CD4-positive, alpha-beta T cell (primary cell): ENCODE results near the gene AFF2. TPM values are rescaled to one million over a fixed set of nuclear protein-coding genes. Genes with fewer than 3 reads are reported as not detected.

ENCODE experiments used
- ATAC-seq: fragments of 200-7000 bp; cut with Tn5 transposase; one replicate; pipeline ENCODE4 v1.10.0; 2022; ENCODE audit warnings: mild to moderate bottlenecking; ENCODE audit not compliant: poor library complexity
- CTCF ChIA-PET: fragments of 350-600 bp; sonication (Branson Sonifier 250); formaldehyde crosslinking; loops from one replicate; lab custom pipeline; 2021; ENCODE audit warnings: antibody characterized with exemption, inconsistent platforms; lab: Charles Lee
- POLR2A ChIA-PET: fragments of 350-600 bp; sonication (Branson Sonifier 250); formaldehyde crosslinking; loops from one replicate; lab custom pipeline; 2021; ENCODE audit warnings: antibody characterized with exemption, inconsistent platforms; lab: Charles Lee
- DNase-seq, 14 experiments: peaks; one replicate each; pipeline ENCODE4 v3.0.0-alpha.2; 2013 to 2020; ENCODE audit warnings: mixed read lengths in 2 of 14
- H3K27ac ChIP-seq, 2 donors: one replicate each; pipeline versions ENCODE4 v1.5.1 to v1.7.0; 2013; ENCODE audit warnings: low read length in 2 of 2, low read depth in 1 of 2, mild to moderate bottlenecking in 1 of 2
- H3K27me3 ChIP-seq, 2 experiments: 1 replicate in 1 of 2; 2 replicates in 1 of 2; pipeline versions ENCODE4 v1.6.1 to v1.7.0; 2013; ENCODE audit warnings: low read length in 2 of 2, control low read depth in 1 of 2, mild to moderate bottlenecking in 1 of 2, moderate library complexity in 1 of 2; ENCODE audit not compliant: insufficient read depth in 2 of 2, control insufficient read depth in 1 of 2
- H3K36me3 ChIP-seq: one replicate; pipeline ENCODE4 v1.6.1; 2013; ENCODE audit warnings: low read length, control low read depth; ENCODE audit not compliant: insufficient read depth
- H3K4me1 ChIP-seq: one replicate; pipeline ENCODE4 v1.6.1; 2013; ENCODE audit warnings: low read length, control low read depth; ENCODE audit not compliant: insufficient read depth
- H3K4me3 ChIP-seq: one replicate; pipeline ENCODE4 v1.5.1; 2013; ENCODE audit warnings: mild to moderate bottlenecking, low read length, moderate library complexity
- H3K9me3 ChIP-seq, 2 experiments: 1 replicate in 1 of 2; 2 replicates in 1 of 2; pipeline versions ENCODE4 v1.6.1 to v1.7.0; 2013; ENCODE audit warnings: low read length in 2 of 2, mild to moderate bottlenecking in 2 of 2, control low read depth in 1 of 2, moderate library complexity in 1 of 2; ENCODE audit not compliant: control insufficient read depth in 1 of 2, insufficient read depth in 1 of 2
- H3K27ac Mint-ChIP-seq: one replicate; pipeline ENCODE4 v1.8.0; 2020; ENCODE audit warnings: mixed read lengths
- H3K27me3 Mint-ChIP-seq: one replicate; pipeline ENCODE4 v1.8.0; 2021; ENCODE audit warnings: mixed read lengths
- H3K36me3 Mint-ChIP-seq: one replicate; pipeline ENCODE4 v1.8.0; 2021; ENCODE audit warnings: low read depth, mixed read lengths
- H3K4me1 Mint-ChIP-seq: one replicate; pipeline ENCODE4 v1.8.0; 2021; ENCODE audit warnings: low read depth, mixed read lengths
- H3K4me3 Mint-ChIP-seq: one replicate; pipeline ENCODE4 v1.8.0; 2020; ENCODE audit warnings: mild to moderate bottlenecking, mixed read lengths
- H3K9me3 Mint-ChIP-seq: one replicate; pipeline ENCODE4 v1.8.0; 2020; ENCODE audit warnings: mixed read lengths
- intact Hi-C, 2 experiments: fragments of 100-400 bp; cut with DNase I in 1 of 2; cut with micrococcal nuclease in 1 of 2; formaldehyde crosslinking; loops; one replicate each; pipeline versions ENCODE4 v1.15.1 to v1.9.0; 2023 to 2025; cut with DNase I, micrococcal nuclease
- total RNA-seq, 174 experiments: library from RNA in 2 of 174; stranded (reverse) in 2 of 174; gene quantifications; one replicate each; pipeline ENCODE4 v1.2.3 and lab custom pipeline; 2021 to 2026
- TF ChIP-seq, protein P1 (sequence below): fragments of 200-600 bp; IDR thresholded peaks from one replicate; pipeline ENCODE4 v1.8.0; 2022; ENCODE audit warnings: antibody characterized with exemption, mild to moderate bottlenecking

Gene AFF2
- total RNA-seq, 2 experiments from 2014 or later = 5.9 to 6.2 TPM

DNA sequence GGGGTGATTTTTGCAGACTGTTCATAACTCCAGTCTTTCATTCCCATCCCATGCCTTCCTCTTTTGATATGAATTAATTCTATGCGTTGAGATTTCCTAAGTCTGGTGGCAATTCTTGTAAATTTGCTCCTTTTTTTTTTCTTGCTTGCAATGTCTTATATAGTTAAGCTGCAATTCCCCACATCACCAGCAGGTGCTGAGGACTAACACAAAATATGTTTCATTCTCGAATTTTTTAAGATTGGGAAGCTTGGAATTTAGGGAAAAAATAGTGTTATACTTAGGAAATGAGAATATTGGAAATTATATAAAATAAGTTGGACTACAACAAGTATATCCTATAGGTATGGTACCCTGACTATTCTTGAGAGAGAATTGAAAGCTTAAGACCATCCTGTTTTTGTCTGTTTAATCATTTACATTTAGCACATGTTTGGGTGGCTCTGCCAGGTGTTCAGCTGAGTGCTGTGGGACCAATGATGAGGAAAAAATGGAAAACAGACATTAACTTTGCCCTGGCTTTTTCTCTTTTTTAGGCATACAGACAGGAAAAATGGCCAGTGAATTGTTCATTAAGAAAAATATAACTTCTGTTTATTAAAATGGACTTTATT, 30.2 kb downstream of the AFF2 start:
- Mint-ChIP-seq H3K4me3 (no peak overlapping the region), H3K36me3 (no peaks in the 10 kb centered on the region), H3K4me1 (no peaks in the 10 kb centered on the region), H3K9me3 (no peaks in the 10 kb centered on the region), H3K27me3 (no peaks in the 10 kb centered on the region), H3K27ac (no peak overlapping the region)
- H3K9me3 ChIP-seq = no peaks in the 10 kb centered on the region
- H3K36me3 ChIP-seq = no peaks in the 10 kb centered on the region
- intact Hi-C loops = no loop called here
- TF ChIP-seq, protein P1, sequence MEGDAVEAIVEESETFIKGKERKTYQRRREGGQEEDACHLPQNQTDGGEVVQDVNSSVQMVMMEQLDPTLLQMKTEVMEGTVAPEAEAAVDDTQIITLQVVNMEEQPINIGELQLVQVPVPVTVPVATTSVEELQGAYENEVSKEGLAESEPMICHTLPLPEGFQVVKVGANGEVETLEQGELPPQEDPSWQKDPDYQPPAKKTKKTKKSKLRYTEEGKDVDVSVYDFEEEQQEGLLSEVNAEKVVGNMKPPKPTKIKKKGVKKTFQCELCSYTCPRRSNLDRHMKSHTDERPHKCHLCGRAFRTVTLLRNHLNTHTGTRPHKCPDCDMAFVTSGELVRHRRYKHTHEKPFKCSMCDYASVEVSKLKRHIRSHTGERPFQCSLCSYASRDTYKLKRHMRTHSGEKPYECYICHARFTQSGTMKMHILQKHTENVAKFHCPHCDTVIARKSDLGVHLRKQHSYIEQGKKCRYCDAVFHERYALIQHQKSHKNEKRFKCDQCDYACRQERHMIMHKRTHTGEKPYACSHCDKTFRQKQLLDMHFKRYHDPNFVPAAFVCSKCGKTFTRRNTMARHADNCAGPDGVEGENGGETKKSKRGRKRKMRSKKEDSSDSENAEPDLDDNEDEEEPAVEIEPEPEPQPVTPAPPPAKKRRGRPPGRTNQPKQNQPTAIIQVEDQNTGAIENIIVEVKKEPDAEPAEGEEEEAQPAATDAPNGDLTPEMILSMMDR = peak; percentile 56
- peak in 4 of 14 experiments; percentile 5 to 44 (median 23) for DNase-seq
- no peak overlapping the region for H3K27ac ChIP-seq
- ChIA-PET POLR2A (no interaction called here), CTCF (interaction anchor here (1.0 kb wide), 2 partner anchors 9 to 19 kb away, joined by 3 to 4 read pairs; no protein-coding TSS in a partner anchor)
- ATAC-seq = no peak
- H3K4me3 ChIP-seq = no peak overlapping the region
- no peaks in the 10 kb centered on the region for H3K27me3 ChIP-seq
- H3K4me1 ChIP-seq = no peaks in the 10 kb centered on the region

DNA sequence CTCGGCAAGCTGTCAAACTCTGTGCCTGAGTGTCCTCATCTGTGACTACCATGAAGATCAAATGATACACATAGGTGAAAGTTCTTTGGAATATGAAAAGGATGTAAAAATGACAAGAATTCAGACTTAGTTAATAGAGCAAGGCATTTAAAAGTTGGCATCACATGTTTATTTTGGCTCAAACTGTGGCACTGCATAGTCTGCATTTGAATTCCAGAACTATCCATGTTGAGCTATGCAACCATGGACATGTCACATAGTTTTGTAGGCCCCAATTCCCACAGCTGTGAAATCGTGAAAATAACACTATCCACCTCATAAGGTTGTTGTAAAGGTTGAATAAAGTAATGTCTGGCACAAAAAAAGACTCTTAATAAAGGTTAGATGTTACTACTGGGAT, 33.9 kb downstream of the AFF2 start:
- no peak overlapping the region for H3K4me3 ChIP-seq
- no peak overlapping the region for H3K27ac Mint-ChIP-seq
- intact Hi-C loops = no loop called here
- ATAC-seq (no peak), DNase-seq (no peak)
- no peaks in the 10 kb centered on the region for H3K36me3 Mint-ChIP-seq
- H3K4me1 ChIP-seq = no peaks in the 10 kb centered on the region
- H3K27me3 Mint-ChIP-seq = no peaks in the 10 kb centered on the region
- H3K36me3 ChIP-seq = no peaks in the 10 kb centered on the region
- no peak overlapping the region for H3K27ac ChIP-seq
- H3K4me3 Mint-ChIP-seq = no peak overlapping the region
- no peaks in the 10 kb centered on the region for H3K9me3 ChIP-seq
- CTCF ChIA-PET = no interaction called here
- no peaks in the 10 kb centered on the region for H3K9me3 Mint-ChIP-seq
- TF ChIP-seq, protein P1 = no peak
- POLR2A ChIA-PET = no interaction called here
- H3K27me3 ChIP-seq = no peaks in the 10 kb centered on the region
- H3K4me1 Mint-ChIP-seq = no peaks in the 10 kb centered on the region

DNA sequence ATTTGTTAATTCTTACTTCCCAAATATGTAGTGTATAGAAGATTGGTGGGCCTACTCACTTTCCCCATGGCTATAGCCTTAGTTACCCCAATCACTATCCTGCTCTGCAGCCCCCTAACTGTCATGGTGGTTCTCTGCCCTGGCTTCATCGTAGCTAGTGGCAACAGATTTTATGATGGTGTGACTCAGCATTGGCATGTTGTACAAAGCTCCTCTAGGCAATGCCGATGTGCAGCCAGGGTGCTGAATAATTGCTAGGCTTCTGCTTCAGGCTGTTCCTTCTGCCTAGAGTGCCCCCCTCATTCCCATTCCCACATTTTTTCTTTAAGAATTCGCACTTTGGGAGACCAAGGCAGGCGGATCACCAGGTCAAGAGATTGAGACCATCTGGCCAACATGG, 35.2 kb downstream of the AFF2 start:
- ChIA-PET CTCF (no interaction called here), POLR2A (no interaction called here)
- Histone ChIP-seq H3K9me3 (no peaks in the 10 kb centered on the region), H3K27me3 (no peaks in the 10 kb centered on the region), H3K4me3 (no peak overlapping the region), H3K27ac (no peak overlapping the region), H3K4me1 (no peaks in the 10 kb centered on the region), H3K36me3 (no peaks in the 10 kb centered on the region)
- intact Hi-C loops = no loop called here
- TF ChIP-seq, protein P1 = no peak
- ATAC-seq (no peak), DNase-seq (no peak)
- Mint-ChIP-seq H3K4me3 (no peak overlapping the region), H3K27me3 (no peaks in the 10 kb centered on the region), H3K9me3 (no peaks in the 10 kb centered on the region), H3K27ac (no peak overlapping the region), H3K4me1 (no peaks in the 10 kb centered on the region), H3K36me3 (no peaks in the 10 kb centered on the region)
